ENCODE data around the gene CCDC175. TPM values are rescaled to one million over a fixed set of nuclear protein-coding genes. Genes with fewer than 3 reads are reported as not detected.
A peak's percentile ranks its signal among the peaks of the same experiment; 100 is the strongest.

CCDC175 gene
- total RNA-seq, 4 donors from 2014 or later, result 0.27 to 0.95 TPM; not detected in 2

DNA sequence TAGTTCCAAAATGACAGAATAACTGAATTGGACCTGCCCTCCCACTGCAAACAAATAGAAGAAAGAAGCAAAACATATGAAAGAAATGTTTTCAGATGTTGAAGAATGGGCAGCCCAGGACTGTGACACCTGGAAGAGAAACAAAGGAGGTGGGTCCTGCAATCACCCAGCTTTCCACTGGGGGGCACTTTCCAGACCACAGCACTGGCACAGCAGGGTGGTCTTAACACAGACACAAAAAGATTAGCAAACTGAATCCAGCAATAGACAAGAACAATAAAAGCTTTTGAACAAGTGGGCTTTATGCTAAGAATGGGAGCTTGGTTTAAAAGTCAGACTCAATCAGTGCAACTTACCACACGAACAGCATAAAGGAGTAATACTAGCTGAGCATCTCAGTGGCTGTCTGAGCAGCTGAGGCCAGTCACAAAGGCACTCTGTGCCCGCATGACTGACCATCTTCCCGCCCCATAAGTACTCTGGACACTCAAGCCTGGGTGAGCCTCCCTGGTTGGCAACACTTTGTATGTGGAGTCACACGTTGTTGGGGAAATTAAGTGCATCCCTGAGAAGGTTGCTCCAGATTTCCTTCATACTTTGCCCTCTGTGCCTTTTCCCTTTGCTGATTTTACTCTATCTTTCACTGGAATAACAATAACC lies 64.6 kb downstream of the CCDC175 start:
- Histone ChIP-seq H3K36me3 (no peaks in the 10 kb centered on the region), H3K27me3 (no peaks in the 10 kb centered on the region), H3K9me3 (no peaks in the 10 kb centered on the region), H3K27ac (no peak overlapping the region), H3K4me1 (peaks cover 0 to 15% (median 4%) of the 10 kb centered on the region in 4 donors), H3K4me3 (no peak overlapping the region)
- 40 to 55% methylated on average over 1 to 4 of the region's 4 CpGs for WGBS, 2 donors (ENCODE audit: low coverage in 1 of 2)
- TF ChIP-seq, protein P1, sequence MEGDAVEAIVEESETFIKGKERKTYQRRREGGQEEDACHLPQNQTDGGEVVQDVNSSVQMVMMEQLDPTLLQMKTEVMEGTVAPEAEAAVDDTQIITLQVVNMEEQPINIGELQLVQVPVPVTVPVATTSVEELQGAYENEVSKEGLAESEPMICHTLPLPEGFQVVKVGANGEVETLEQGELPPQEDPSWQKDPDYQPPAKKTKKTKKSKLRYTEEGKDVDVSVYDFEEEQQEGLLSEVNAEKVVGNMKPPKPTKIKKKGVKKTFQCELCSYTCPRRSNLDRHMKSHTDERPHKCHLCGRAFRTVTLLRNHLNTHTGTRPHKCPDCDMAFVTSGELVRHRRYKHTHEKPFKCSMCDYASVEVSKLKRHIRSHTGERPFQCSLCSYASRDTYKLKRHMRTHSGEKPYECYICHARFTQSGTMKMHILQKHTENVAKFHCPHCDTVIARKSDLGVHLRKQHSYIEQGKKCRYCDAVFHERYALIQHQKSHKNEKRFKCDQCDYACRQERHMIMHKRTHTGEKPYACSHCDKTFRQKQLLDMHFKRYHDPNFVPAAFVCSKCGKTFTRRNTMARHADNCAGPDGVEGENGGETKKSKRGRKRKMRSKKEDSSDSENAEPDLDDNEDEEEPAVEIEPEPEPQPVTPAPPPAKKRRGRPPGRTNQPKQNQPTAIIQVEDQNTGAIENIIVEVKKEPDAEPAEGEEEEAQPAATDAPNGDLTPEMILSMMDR (IDR thresholded peaks at IDR 0.05), result peak in 2 of 5 experiments; percentile 24 to 27
- TF ChIP-seq POLR2A (IDR thresholded peaks at IDR 0.05), result no peak
- in situ Hi-C loops (cut with MboI; ENCODE audit: low pct_ligation_motif_present in 1 of 4, low pct_unique_long_range_greater_than_20kb in 1 of 4, low sequenced_read_pairs in 3 of 4) (no loop called here), intact Hi-C loops (cut with DNase I; ENCODE audit: low total_unique reads) (no loop called here)
- DNase-seq, result peak; percentile 16

DNA sequence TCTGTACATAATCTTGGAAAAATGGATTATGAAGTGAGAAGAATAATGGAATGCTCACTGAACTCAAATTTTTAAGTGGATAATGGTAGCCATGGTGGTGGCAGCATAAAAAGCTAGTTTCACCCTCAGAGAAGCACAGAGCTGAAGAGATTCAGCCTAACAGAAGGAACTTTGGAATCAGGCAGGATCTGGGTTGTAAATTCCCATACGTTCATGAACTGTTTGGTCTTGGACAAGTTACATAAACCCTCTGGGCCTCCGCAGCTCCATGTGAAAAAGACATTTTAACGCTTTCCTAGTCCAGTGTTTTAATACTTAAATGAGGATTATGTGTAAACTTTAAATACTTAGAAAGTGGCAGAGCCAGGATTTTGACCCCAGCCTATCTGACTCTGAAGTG lies 65.6 kb downstream of the CCDC175 start:
- H3K36me3 ChIP-seq, result no peaks in the 10 kb centered on the region
- peaks cover 0 to 15% (median 4%) of the 10 kb centered on the region in 4 donors for H3K4me1 ChIP-seq
- H3K27ac ChIP-seq, result no peak overlapping the region
- in situ Hi-C loops (cut with MboI; ENCODE audit: low pct_ligation_motif_present in 1 of 4, low pct_unique_long_range_greater_than_20kb in 1 of 4, low sequenced_read_pairs in 3 of 4), result no loop called here
- H3K27me3 ChIP-seq, result no peaks in the 10 kb centered on the region
- DNase-seq, result no peak
- TF ChIP-seq POLR2A (IDR thresholded peaks at IDR 0.05), result no peak
- TF ChIP-seq EP300 (IDR thresholded peaks at IDR 0.05; ENCODE audit: low read depth), result no peak
- TF ChIP-seq, protein P1 (IDR thresholded peaks at IDR 0.05), result no peak
- TF ChIP-seq POLR2AphosphoS5 (IDR thresholded peaks at IDR 0.05), result no peak
- H3K4me3 ChIP-seq, result no peak overlapping the region
- no peaks in the 10 kb centered on the region for H3K9me3 ChIP-seq
- intact Hi-C loops (cut with DNase I; ENCODE audit: low total_unique reads), result no loop called here
- 30 to 32% methylated on average over 3 of the region's 3 CpGs for WGBS, 2 donors (ENCODE audit: low coverage in 1 of 2)

DNA sequence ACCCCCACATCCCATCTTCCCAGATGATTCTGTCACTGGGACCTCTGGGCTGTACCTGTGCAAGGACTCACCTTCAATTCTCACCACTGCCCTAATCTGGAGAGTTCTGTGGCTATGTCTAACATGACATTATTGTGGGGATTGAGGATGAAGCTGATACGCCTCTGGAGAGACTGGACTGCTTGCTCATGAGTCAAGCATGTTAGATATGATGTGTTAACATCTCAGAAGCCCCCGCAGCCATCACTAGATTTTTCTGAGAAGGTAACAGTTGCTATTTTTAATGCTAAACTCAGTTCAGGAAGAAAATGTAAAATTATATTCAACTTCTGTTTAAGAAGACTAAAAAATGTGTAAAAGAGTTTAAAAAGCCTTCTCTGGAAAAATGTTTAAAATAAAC lies 66.6 kb downstream of the CCDC175 start:
- intact Hi-C loops (cut with DNase I; ENCODE audit: low total_unique reads) (no loop called here), in situ Hi-C loops (cut with MboI; ENCODE audit: low pct_ligation_motif_present in 1 of 4, low pct_unique_long_range_greater_than_20kb in 1 of 4, low sequenced_read_pairs in 3 of 4) (no loop called here)
- Histone ChIP-seq H3K4me3 (no peak overlapping the region), H3K27me3 (no peaks in the 10 kb centered on the region), H3K9me3 (no peaks in the 10 kb centered on the region), H3K36me3 (no peaks in the 10 kb centered on the region), H3K4me1 (peaks cover 0 to 15% (median 4%) of the 10 kb centered on the region in 4 donors), H3K27ac (no peak overlapping the region)
- TF ChIP-seq EP300 (IDR thresholded peaks at IDR 0.05; ENCODE audit: low read depth) (no peak), POLR2AphosphoS5 (IDR thresholded peaks at IDR 0.05) (no peak), POLR2A (IDR thresholded peaks at IDR 0.05) (no peak)
- TF ChIP-seq, protein P1 (IDR thresholded peaks at IDR 0.05), result no peak
- DNase-seq, result no peak
- 67 to 91% methylated on average over 2 of the region's 2 CpGs for WGBS, 2 donors (ENCODE audit: low coverage in 1 of 2)

DNA sequence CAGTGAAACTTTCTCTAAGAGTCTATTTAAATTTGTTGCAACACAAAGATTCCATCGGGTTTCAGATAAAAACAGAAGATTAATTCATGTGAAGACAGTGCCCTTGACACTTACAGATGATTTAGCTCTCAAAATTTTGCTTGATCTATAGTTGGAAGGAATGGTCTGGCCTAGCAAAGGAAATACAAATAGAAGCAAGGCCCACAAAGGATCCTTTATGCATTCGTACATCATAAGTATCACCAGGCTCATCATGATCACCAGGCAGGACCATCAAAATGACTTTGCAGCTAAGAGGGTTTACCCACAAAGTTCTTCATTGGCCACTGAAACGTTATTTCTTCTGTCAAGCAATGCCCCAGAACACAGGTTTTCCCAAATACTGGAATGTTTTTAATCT lies 67.5 kb downstream of the CCDC175 start:
- Histone ChIP-seq H3K27me3 (no peaks in the 10 kb centered on the region), H3K9me3 (no peaks in the 10 kb centered on the region), H3K27ac (no peak overlapping the region), H3K36me3 (no peaks in the 10 kb centered on the region), H3K4me1 (peaks cover 0 to 15% (median 4%) of the 10 kb centered on the region in 4 donors), H3K4me3 (no peak overlapping the region)
- in situ Hi-C loops (cut with MboI; ENCODE audit: low pct_ligation_motif_present in 1 of 4, low pct_unique_long_range_greater_than_20kb in 1 of 4, low sequenced_read_pairs in 3 of 4) (loop anchor here in 1 of 4 donors (10.0 kb wide), 1 partner anchor 66 kb away; the partner anchor contains the start of gene CCDC175), intact Hi-C loops (cut with DNase I; ENCODE audit: low total_unique reads) (no loop called here)
- WGBS, 2 donors (ENCODE audit: low coverage in 1 of 2), result 72 to 82% methylated on average over 2 to 3 of the region's 3 CpGs
- DNase-seq, result no peak
- no peak for TF ChIP-seq EP300 (IDR thresholded peaks at IDR 0.05; ENCODE audit: low read depth)
- TF ChIP-seq POLR2AphosphoS5 (IDR thresholded peaks at IDR 0.05), result no peak
- TF ChIP-seq, protein P1 (IDR thresholded peaks at IDR 0.05), result no peak
- TF ChIP-seq POLR2A (IDR thresholded peaks at IDR 0.05), result no peak
